ENCODE results near the gene TPRN.
A peak's percentile ranks its signal among the peaks of the same experiment; 100 is the strongest.

The TPRN gene

DNA sequence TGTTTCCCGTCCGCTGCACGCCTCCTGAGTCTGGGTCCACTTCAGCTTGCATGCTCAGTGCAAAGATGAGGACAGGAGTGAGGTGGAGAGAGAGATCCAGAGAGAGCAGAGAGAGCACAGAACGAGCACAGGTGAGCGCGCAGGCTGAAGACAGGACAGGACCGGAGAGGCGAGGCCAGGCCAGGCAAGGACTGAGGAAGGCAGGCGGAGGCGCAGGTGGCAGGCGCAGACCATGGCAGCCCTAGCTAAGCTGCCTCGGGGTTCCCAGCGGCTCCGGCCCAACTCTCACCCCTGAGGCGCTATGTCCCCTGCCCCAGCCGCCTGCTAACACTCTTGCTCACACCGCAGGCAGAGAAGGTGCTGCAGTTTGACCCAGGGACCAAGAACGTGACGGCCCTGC, 51.9 kb downstream of the TPRN start:
- TF ChIP-seq TAF1 (IDR thresholded peaks at IDR 0.05; ENCODE audit: borderline replicate concordance, insufficient read depth, low read length) (no peak), SIN3A (IDR thresholded peaks at IDR 0.05; ENCODE audit: borderline replicate concordance, insufficient read depth, low read length) (no peak), POLR2AphosphoS5 (IDR thresholded peaks at IDR 0.05; ENCODE audit: low read depth, low read length) (no peak), FOXP2 (optimal IDR thresholded peaks at IDR 0.05; ENCODE audit: borderline replicate concordance, extremely low read depth, extremely low read length, insufficient read depth) (no peak), REST (IDR thresholded peaks at IDR 0.05; ENCODE audit: insufficient read depth in 1 of 2, low read depth in 2 of 2, low read length in 2 of 2) (no peak)

- no peak for TF ChIP-seq REST (IDR thresholded peaks at IDR 0.05; ENCODE audit: insufficient read depth in 1 of 2, low read depth in 2 of 2, low read length in 2 of 2)
- no peak for TF ChIP-seq POLR2AphosphoS5 (IDR thresholded peaks at IDR 0.05; ENCODE audit: low read depth, low read length)
- no peak for TF ChIP-seq TAF1 (IDR thresholded peaks at IDR 0.05; ENCODE audit: borderline replicate concordance, insufficient read depth, low read length)
- no peak for TF ChIP-seq FOXP2 (optimal IDR thresholded peaks at IDR 0.05; ENCODE audit: borderline replicate concordance, extremely low read depth, extremely low read length, insufficient read depth)
- TF ChIP-seq SIN3A (IDR thresholded peaks at IDR 0.05; ENCODE audit: borderline replicate concordance, insufficient read depth, low read length), result no peak
Measured at GRCh38 chr9:137148242-137148641, 52.3 kb downstream of the TPRN start.

DNA sequence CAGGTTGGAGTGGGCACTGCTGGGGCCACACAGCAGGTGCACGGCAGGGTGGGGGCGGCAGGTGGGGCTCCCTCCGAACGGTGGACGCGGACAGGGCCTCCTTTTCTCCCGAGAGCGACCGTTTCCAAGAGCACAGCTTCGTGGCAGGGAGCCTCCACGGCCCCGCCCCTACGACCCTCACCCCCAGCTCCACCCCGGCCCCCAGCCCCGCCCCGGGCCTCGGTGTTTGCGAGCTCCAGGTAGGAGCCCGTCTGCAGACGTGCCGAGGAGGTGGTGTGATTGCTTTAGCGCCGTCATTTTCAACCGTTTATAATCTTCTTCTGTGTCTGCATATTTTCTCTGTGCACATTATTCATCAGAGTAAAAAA, 52.8 kb downstream of the TPRN start:
- TF ChIP-seq TAF1 (IDR thresholded peaks at IDR 0.05; ENCODE audit: borderline replicate concordance, insufficient read depth, low read length) (no peak), REST (IDR thresholded peaks at IDR 0.05; ENCODE audit: insufficient read depth in 1 of 2, low read depth in 2 of 2, low read length in 2 of 2) (no peak), FOXP2 (optimal IDR thresholded peaks at IDR 0.05; ENCODE audit: borderline replicate concordance, extremely low read depth, extremely low read length, insufficient read depth) (no peak), SIN3A (IDR thresholded peaks at IDR 0.05; ENCODE audit: borderline replicate concordance, insufficient read depth, low read length) (no peak)

DNA sequence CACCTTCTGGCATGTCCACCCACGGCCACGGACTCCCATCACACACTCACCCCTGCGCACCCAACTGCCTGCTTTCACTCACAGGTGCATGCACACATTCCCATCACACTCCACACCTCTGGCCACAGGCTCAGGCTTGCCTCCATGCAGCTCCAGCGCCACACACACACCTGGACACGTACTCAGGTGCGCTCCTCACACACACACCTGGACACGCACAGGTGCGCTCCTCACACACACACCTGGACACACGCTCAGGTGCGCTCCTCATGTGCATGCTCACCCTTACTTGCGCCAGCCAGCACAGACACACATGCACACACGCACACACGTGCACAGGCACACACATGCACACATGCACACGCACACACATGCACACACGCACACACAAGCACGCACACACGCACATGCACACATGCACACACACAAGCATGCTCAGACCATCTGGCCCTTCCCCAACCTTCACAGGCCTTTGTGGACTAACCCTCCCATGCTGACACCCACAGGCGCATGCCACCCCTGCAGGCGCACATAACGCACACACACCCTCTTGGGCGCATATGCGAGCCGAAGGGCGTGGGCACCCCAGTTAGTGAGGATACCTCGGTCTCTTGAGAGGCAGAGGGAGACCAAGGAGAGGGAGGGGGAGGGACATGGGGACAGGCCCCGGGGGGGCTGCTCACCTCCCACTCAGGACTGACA, 53.3 kb downstream of the TPRN start:
- no peak for TF ChIP-seq POLR2AphosphoS5 (IDR thresholded peaks at IDR 0.05; ENCODE audit: low read depth, low read length)
- no peak for TF ChIP-seq TAF1 (IDR thresholded peaks at IDR 0.05; ENCODE audit: borderline replicate concordance, insufficient read depth, low read length)
- TF ChIP-seq FOXP2 (optimal IDR thresholded peaks at IDR 0.05; ENCODE audit: borderline replicate concordance, extremely low read depth, extremely low read length, insufficient read depth), result no peak
- TF ChIP-seq REST (IDR thresholded peaks at IDR 0.05; ENCODE audit: insufficient read depth in 1 of 2, low read depth in 2 of 2, low read length in 2 of 2), result no peak

- TF ChIP-seq TAF1 (IDR thresholded peaks at IDR 0.05; ENCODE audit: borderline replicate concordance, insufficient read depth, low read length) (no peak), POLR2AphosphoS5 (IDR thresholded peaks at IDR 0.05; ENCODE audit: low read depth, low read length) (no peak), FOXP2 (optimal IDR thresholded peaks at IDR 0.05; ENCODE audit: borderline replicate concordance, extremely low read depth, extremely low read length, insufficient read depth) (no peak), SIN3A (IDR thresholded peaks at IDR 0.05; ENCODE audit: borderline replicate concordance, insufficient read depth, low read length) (no peak), REST (IDR thresholded peaks at IDR 0.05; ENCODE audit: insufficient read depth in 1 of 2, low read depth in 2 of 2, low read length in 2 of 2) (peak; percentile 53 to 85; a peak in 3 of 4 replicates)
Measured at GRCh38 chr9:137146527-137146918, 54.0 kb downstream of the TPRN start.
